ENCODE data around the gene GNB4. TPM values are rescaled to one million over a fixed set of nuclear protein-coding genes. Genes with fewer than 3 reads are reported as not detected.

GNB4 gene
- total RNA-seq, 1 donor from 2014 or later, result 19.1 TPM

GRCh38 chr3:179410331-179410730 is 40.9 kb downstream of the GNB4 start:
- DNase-seq, result no peak
- H3K4me3 Mint-ChIP-seq (ENCODE audit: unreplicated experiment), result no peak overlapping the region
- H3K27ac Mint-ChIP-seq (ENCODE audit: unreplicated experiment), result no peak overlapping the region
- TF ChIP-seq, protein P1, sequence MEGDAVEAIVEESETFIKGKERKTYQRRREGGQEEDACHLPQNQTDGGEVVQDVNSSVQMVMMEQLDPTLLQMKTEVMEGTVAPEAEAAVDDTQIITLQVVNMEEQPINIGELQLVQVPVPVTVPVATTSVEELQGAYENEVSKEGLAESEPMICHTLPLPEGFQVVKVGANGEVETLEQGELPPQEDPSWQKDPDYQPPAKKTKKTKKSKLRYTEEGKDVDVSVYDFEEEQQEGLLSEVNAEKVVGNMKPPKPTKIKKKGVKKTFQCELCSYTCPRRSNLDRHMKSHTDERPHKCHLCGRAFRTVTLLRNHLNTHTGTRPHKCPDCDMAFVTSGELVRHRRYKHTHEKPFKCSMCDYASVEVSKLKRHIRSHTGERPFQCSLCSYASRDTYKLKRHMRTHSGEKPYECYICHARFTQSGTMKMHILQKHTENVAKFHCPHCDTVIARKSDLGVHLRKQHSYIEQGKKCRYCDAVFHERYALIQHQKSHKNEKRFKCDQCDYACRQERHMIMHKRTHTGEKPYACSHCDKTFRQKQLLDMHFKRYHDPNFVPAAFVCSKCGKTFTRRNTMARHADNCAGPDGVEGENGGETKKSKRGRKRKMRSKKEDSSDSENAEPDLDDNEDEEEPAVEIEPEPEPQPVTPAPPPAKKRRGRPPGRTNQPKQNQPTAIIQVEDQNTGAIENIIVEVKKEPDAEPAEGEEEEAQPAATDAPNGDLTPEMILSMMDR (IDR thresholded peaks at IDR 0.05; ENCODE audit: partially characterized antibody, unreplicated experiment), result no peak
- H3K36me3 Mint-ChIP-seq (ENCODE audit: unreplicated experiment), result no peaks in the 10 kb centered on the region
- peaks cover 2% of the 10 kb centered on the region for H3K9me3 Mint-ChIP-seq (ENCODE audit: unreplicated experiment)
- no peaks in the 10 kb centered on the region for H3K27me3 Mint-ChIP-seq (ENCODE audit: unreplicated experiment)
- peaks cover 4% of the 10 kb centered on the region for H3K4me1 Mint-ChIP-seq (ENCODE audit: low read depth, unreplicated experiment)

DNA sequence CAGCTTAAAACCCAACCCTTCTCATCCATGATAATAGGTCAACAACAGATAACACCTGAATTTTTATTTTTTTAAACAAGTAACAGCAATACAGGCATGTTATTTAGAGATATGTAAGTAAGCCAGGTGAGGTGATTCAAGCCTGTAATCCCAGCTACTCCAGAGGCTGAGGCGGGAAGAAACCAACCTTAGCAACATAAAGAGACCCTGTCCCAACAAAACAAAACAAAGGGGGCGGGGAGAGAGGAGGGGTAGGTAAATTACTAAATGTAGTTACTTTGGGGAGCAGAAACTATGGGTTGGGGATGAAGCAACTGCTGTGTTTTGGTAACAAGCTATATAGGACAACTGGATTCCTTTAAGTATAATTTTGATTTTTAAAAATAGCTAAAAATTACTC is 47.0 kb downstream of the GNB4 start:
- TF ChIP-seq, protein P1 (IDR thresholded peaks at IDR 0.05; ENCODE audit: partially characterized antibody, unreplicated experiment), result no peak
- H3K27me3 Mint-ChIP-seq (ENCODE audit: unreplicated experiment), result no peaks in the 10 kb centered on the region
- H3K4me1 Mint-ChIP-seq (ENCODE audit: low read depth, unreplicated experiment), result no peaks in the 10 kb centered on the region
- no peaks in the 10 kb centered on the region for H3K36me3 Mint-ChIP-seq (ENCODE audit: unreplicated experiment)
- H3K9me3 Mint-ChIP-seq (ENCODE audit: unreplicated experiment), result peaks cover 2% of the 10 kb centered on the region
- H3K4me3 Mint-ChIP-seq (ENCODE audit: unreplicated experiment), result no peak overlapping the region
- DNase-seq, result no peak
- no peak overlapping the region for H3K27ac Mint-ChIP-seq (ENCODE audit: unreplicated experiment)

DNA sequence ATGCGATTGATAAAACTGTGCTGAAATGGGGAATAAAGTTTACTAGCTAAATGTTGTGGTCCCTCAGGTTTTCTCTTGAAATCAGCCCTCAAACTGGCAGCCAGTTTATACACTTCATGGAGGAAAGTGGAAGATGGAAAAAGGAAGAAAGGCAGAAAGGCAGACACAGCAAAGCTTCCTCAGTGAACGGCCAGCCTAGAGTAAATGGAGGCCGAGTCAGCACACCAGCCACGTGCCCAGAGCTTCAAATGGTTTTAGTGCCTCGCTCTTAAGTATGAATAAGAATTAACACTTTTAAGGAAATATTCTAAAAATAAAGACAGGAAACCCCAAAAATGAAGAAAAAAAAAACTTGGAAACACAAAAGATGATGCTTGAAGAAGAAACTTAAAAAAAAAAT is 48.3 kb downstream of the GNB4 start:
- no peak for DNase-seq
- Mint-ChIP-seq H3K9me3 (ENCODE audit: unreplicated experiment) (peaks cover under 1% of the 10 kb centered on the region), H3K36me3 (ENCODE audit: unreplicated experiment) (no peaks in the 10 kb centered on the region), H3K27ac (ENCODE audit: unreplicated experiment) (no peak overlapping the region), H3K4me1 (ENCODE audit: low read depth, unreplicated experiment) (no peaks in the 10 kb centered on the region), H3K4me3 (ENCODE audit: unreplicated experiment) (no peak overlapping the region), H3K27me3 (ENCODE audit: unreplicated experiment) (no peaks in the 10 kb centered on the region)
- TF ChIP-seq, protein P1 (IDR thresholded peaks at IDR 0.05; ENCODE audit: partially characterized antibody, unreplicated experiment), result no peak

GRCh38 chr3:179401561-179401960 is 49.7 kb downstream of the GNB4 start:
- TF ChIP-seq, protein P1 (IDR thresholded peaks at IDR 0.05; ENCODE audit: partially characterized antibody, unreplicated experiment), result no peak
- Mint-ChIP-seq H3K27ac (ENCODE audit: unreplicated experiment) (no peak overlapping the region), H3K4me3 (ENCODE audit: unreplicated experiment) (no peak overlapping the region), H3K27me3 (ENCODE audit: unreplicated experiment) (no peaks in the 10 kb centered on the region), H3K4me1 (ENCODE audit: low read depth, unreplicated experiment) (no peaks in the 10 kb centered on the region), H3K36me3 (ENCODE audit: unreplicated experiment) (no peaks in the 10 kb centered on the region), H3K9me3 (ENCODE audit: unreplicated experiment) (no peaks in the 10 kb centered on the region)
- no peak for DNase-seq

DNA sequence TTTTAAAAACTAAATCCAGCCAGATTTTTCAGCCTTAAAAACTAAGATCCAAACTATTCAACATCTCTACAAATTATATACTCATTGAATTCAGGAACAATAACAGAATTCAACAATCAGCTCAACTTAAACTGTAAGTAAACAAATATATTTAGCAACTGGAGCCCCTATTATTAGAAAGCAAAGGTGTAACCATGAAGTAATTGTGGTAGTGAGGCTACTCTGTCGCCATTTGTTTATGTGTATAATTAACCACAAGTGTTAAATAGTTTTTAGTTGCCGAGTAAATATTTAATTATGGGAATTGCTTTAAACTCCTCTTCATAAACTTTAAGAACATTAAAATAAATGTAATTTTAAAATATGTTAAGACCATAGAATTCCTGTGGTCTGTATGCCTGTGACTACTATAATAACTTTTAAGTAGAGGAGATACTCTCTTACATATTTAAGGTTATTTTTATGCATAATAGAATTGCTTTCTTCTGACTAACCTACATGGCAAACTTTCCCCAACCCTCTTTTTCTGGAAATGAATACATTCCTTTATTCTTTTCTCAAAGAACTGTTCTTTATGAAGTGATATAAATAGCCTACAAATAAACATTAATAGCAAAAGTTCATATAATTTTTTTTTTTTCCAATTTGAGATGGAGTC is 52.6 kb downstream of the GNB4 start:
- DNase-seq, result no peak
- H3K9me3 Mint-ChIP-seq (ENCODE audit: unreplicated experiment), result no peaks in the 10 kb centered on the region
- no peak overlapping the region for H3K4me3 Mint-ChIP-seq (ENCODE audit: unreplicated experiment)
- TF ChIP-seq, protein P1 (IDR thresholded peaks at IDR 0.05; ENCODE audit: partially characterized antibody, unreplicated experiment), result no peak
- no peaks in the 10 kb centered on the region for H3K27me3 Mint-ChIP-seq (ENCODE audit: unreplicated experiment)
- H3K36me3 Mint-ChIP-seq (ENCODE audit: unreplicated experiment), result no peaks in the 10 kb centered on the region
- no peaks in the 10 kb centered on the region for H3K4me1 Mint-ChIP-seq (ENCODE audit: low read depth, unreplicated experiment)
- no peak overlapping the region for H3K27ac Mint-ChIP-seq (ENCODE audit: unreplicated experiment)

Measured in glutamatergic neuron (in vitro differentiated cells).